Ovary (tissue), 3 donors: ENCODE data around the gene HAUS8.

ENCODE experiments used
- CTCF ChIP-seq, 3 donors: fragments of 450-650 bp in 2 of 3; fragments of 200-600 bp in 1 of 3; IDR thresholded peaks; one replicate each; pipeline versions ENCODE4 v1.5.1 to v1.8.0; 2016 to 2022; ENCODE audit warnings: antibody characterized with exemption in 3 of 3, mild to moderate bottlenecking in 1 of 3
- EP300 ChIP-seq: sonication (generic); formaldehyde crosslinking; IDR thresholded peaks from one replicate; pipeline ENCODE4 v1.6.1; 2017; ENCODE audit warnings: antibody characterized with exemption
- POLR2A ChIP-seq: fragments of 450-650 bp; IDR thresholded peaks from one replicate; pipeline ENCODE4 v1.6.1; 2017; ENCODE audit warnings: antibody characterized with exemption, mild to moderate bottlenecking, moderate library complexity
- donor health status: DM: no; HTN: no; CAD: no.

- TF ChIP-seq CTCF (IDR thresholded peaks at IDR 0.05) (no peak), POLR2A (no peak), EP300 (no peak)
Observed at GRCh38 chr19:17118957-17119356, 43.7 kb upstream of the HAUS8 start.
